ENCODE measurements around the gene CCR2. TPM values are rescaled to one million over a fixed set of nuclear protein-coding genes. Genes with fewer than 3 reads are reported as not detected.

The CCR2 gene
- total RNA-seq, 1 experiment from 2014 or later: 0.12 TPM

GRCh38 chr3:46354984-46355383 is 1.1 kb downstream of the CCR2 start:
- no peak for DNase-seq (ENCODE audit: low read depth)

- DNase-seq (ENCODE audit: low read depth): no peak
Measured at GRCh38 chr3:46356276-46356675, 2.4 kb downstream of the CCR2 start.

DNA sequence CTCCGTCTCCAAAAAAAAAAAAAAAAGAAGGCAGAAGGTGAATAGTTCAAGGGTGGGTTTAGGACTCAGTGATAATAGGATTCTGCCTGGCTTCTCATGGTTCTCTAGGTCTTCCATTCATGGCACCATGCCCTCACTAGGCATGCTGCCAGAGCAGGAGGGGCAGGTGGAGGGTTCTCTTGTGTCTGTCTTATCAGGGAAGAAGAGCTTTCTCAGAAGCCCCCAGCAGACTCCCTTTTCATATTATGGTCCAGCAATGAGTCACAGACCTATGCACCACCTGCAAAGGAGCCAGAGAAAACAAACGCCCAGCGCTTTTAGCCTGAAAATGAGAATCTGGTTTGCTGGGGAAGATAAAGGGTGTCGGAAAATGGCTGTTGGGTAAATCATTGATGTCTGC is 3.0 kb downstream of the CCR2 start:
- DNase-seq (ENCODE audit: low read depth): no peak

DNA sequence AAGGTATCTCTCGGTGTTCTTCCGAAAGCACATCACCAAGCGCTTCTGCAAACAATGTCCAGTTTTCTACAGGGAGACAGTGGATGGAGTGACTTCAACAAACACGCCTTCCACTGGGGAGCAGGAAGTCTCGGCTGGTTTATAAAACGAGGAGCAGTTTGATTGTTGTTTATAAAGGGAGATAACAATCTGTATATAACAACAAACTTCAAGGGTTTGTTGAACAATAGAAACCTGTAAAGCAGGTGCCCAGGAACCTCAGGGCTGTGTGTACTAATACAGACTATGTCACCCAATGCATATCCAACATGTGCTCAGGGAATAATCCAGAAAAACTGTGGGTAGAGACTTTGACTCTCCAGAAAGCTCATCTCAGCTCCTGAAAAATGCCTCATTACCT is 4.6 kb downstream of the CCR2 start:
- no peak for DNase-seq (ENCODE audit: low read depth)

GRCh38 chr3:46359733-46360493 is 6.0 kb downstream of the CCR2 start:
- peak; percentile 76 for DNase-seq (ENCODE audit: low read depth)

GRCh38 chr3:46360907-46361306 is 7.0 kb downstream of the CCR2 start:
- no peak for DNase-seq (ENCODE audit: low read depth)

- DNase-seq (ENCODE audit: low read depth): peak; percentile 81
Measured at GRCh38 chr3:46361408-46362283, 7.7 kb downstream of the CCR2 start.

GRCh38 chr3:46365041-46365440 is 11.1 kb downstream of the CCR2 start:
- DNase-seq (ENCODE audit: low read depth): no peak

DNA sequence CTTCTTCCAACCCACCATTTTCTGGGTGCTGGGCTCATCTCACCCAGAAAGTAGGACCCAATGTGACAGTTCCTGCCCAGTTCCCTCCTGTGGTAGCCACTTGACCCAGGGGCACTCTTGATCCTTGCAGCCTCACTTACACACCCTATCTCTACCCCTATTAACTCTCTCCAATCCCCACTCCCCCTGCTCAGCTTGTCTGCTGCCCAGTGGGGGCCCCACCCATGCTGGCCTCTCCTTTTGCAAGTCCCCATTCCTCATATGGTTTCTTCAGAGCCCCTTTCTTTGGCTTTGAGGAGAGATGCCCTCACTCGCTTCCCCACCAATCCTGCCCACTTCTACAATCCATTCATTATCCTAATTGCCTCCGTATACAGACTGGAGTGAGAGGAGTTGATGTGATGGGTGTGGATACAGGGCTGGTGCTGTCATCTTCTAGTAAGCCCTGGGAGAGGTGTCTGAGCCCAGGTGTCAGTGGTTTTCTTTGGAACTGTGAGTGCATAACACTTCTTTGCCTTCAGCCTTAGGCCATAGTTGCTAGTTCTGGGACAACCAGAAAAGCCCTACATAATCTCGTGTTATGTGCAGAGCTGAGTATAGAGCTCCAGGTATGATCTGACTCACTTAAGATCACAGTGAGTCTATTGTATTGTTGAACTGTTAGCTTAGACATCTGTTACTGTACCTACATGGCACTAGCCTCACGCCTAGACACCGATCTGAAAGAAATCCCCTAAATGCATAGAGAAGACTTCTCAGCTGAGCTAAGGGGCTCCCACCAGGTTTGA is 12.0 kb downstream of the CCR2 start:
- DNase-seq (ENCODE audit: low read depth): no peak

- no peak for DNase-seq (ENCODE audit: low read depth)
Measured at GRCh38 chr3:46367811-46368210, 13.9 kb downstream of the CCR2 start.

- peak; percentile 55 for DNase-seq (ENCODE audit: low read depth)
Measured at GRCh38 chr3:46368569-46368968, 14.7 kb downstream of the CCR2 start.

- DNase-seq (ENCODE audit: low read depth): no peak
Measured at GRCh38 chr3:46369151-46369550, 15.2 kb downstream of the CCR2 start.

DNA sequence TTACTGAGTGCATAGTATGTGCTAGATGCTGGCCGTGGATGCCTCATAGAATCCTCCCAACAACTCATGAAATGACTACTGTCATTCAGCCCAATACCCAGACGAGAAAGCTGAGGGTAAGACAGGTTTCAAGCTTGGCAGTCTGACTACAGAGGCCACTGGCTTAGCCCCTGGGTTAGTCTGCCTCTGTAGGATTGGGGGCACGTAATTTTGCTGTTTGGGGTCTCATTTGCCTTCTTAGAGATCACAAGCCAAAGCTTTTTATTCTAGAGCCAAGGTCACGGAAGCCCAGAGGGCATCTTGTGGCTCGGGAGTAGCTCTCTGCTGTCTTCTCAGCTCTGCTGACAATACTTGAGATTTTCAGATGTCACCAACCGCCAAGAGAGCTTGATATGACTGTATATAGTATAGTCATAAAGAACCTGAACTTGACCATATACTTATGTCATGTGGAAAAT is 15.8 kb downstream of the CCR2 start:
- no peak for DNase-seq (ENCODE audit: low read depth)

- DNase-seq (ENCODE audit: low read depth): no peak
Measured at GRCh38 chr3:46370839-46371518, 17.1 kb downstream of the CCR2 start, which contains the start of gene CCR5. TSS of gene CCR5 (plus strand) at chr3:46370946. CDS start at chr3:46372903, 1,957 bp downstream.

DNA sequence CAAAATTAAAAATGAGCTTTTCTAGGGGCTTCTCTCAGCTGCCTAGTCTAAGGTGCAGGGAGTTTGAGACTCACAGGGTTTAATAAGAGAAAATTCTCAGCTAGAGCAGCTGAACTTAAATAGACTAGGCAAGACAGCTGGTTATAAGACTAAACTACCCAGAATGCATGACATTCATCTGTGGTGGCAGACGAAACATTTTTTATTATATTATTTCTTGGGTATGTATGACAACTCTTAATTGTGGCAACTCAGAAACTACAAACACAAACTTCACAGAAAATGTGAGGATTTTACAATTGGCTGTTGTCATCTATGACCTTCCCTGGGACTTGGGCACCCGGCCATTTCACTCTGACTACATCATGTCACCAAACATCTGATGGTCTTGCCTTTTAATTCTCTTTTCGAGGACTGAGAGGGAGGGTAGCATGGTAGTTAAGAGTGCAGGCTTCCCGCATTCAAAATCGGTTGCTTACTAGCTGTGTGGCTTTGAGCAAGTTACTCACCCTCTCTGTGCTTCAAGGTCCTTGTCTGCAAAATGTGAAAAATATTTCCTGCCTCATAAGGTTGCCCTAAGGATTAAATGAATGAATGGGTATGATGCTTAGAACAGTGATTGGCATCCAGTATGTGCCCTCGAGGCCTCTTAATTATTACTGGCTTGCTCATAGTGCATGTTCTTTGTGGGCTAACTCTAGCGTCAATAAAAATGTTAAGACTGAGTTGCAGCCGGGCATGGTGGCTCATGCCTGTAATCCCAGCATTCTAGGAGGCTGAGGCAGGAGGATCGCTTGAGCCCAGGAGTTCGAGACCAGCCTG is 17.8 kb downstream of the CCR2 start:
- no peak for DNase-seq (ENCODE audit: low read depth)

- peak; percentile 61 for DNase-seq (ENCODE audit: low read depth)
Measured at GRCh38 chr3:46372492-46373359, 18.8 kb downstream of the CCR2 start.

DNA sequence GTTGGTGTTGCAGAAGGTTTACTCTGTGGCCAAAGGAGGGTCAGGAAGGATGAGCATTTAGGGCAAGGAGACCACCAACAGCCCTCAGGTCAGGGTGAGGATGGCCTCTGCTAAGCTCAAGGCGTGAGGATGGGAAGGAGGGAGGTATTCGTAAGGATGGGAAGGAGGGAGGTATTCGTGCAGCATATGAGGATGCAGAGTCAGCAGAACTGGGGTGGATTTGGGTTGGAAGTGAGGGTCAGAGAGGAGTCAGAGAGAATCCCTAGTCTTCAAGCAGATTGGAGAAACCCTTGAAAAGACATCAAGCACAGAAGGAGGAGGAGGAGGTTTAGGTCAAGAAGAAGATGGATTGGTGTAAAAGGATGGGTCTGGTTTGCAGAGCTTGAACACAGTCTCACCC is 20.8 kb downstream of the CCR2 start:
- no peak for DNase-seq (ENCODE audit: low read depth)

GRCh38 chr3:46375218-46375617 is 21.3 kb downstream of the CCR2 start:
- DNase-seq (ENCODE audit: low read depth): no peak

- no peak for DNase-seq (ENCODE audit: low read depth)
Measured at GRCh38 chr3:46375814-46376213, 21.9 kb downstream of the CCR2 start.

Data from M059J (cell line).